ENCODE data around the gene WNT7A. TPM values are rescaled to one million over a fixed set of nuclear protein-coding genes. Genes with fewer than 3 reads are reported as not detected.

WNT7A gene
- total RNA-seq, 1 experiment from 2014 or later, result 0.34 TPM

- Histone ChIP-seq H3K36me3 (ENCODE audit: control insufficient read depth in 1 of 2, insufficient read depth in 2 of 2, low read length in 2 of 2) (no peaks in the 10 kb centered on the region), H3K27me3 (ENCODE audit: insufficient read depth, low read length) (no peaks in the 10 kb centered on the region), H3K4me2 (ENCODE audit: low read length) (no peak overlapping the region), H3K79me2 (ENCODE audit: insufficient read depth, low read length) (no peaks in the 10 kb centered on the region), H3K4me3 (replicated peaks in 1 of 2; ENCODE audit: low read depth in 1 of 2, low read length in 2 of 2) (no peak overlapping the region), H3K4me1 (ENCODE audit: control insufficient read depth in 1 of 2, insufficient read depth in 2 of 2, low read length in 2 of 2) (no peaks in the 10 kb centered on the region), H2AFZ (ENCODE audit: low read depth, low read length, poor library complexity, severe bottlenecking) (no peak overlapping the region), H3K9me2 (ENCODE audit: insufficient read depth) (no peaks in the 10 kb centered on the region), H3K27ac (ENCODE audit: low read depth, low read length) (no peak overlapping the region), H3K9ac (ENCODE audit: low read length) (no peak overlapping the region), H3K9me3 (ENCODE audit: control insufficient read depth in 1 of 2, insufficient read depth in 1 of 2, low read depth in 1 of 2, low read length in 2 of 2) (no peaks in the 10 kb centered on the region), H4K20me1 (ENCODE audit: insufficient read depth) (no peaks in the 10 kb centered on the region)
- intact Hi-C loops (cut with micrococcal nuclease), result loop anchor here (10.0 kb wide), 1 partner anchor 115 kb away; the partner anchor contains the start of gene WNT7A
- DNase-seq (ENCODE audit: low read depth, low spot score), result no peak
- TF ChIP-seq ZBTB33 (IDR thresholded peaks at IDR 0.05; ENCODE audit: extremely low read depth, insufficient replicate concordance, low read length) (no peak), POLR2AphosphoS5 (IDR thresholded peaks at IDR 0.05; ENCODE audit: low read depth, low read length) (no peak), SIN3A (IDR thresholded peaks at IDR 0.05; ENCODE audit: low read depth) (no peak), ZFX (IDR thresholded peaks at IDR 0.05) (no peak), CTCF (IDR thresholded peaks at IDR 0.05 in 2 of 3, conservative IDR thresholded peaks at IDR 0.05 in 1 of 3; ENCODE audit: borderline replicate concordance in 1 of 3, insufficient read depth in 1 of 3, low read depth in 2 of 3, low read length in 2 of 3) (no peak), YY1 (IDR thresholded peaks at IDR 0.05; ENCODE audit: extremely low read depth, insufficient replicate concordance, low read depth, low read length) (no peak), EZH2phosphoT487 (IDR thresholded peaks at IDR 0.05; ENCODE audit: borderline replicate concordance) (no peak), CBX3 (IDR thresholded peaks at IDR 0.05; ENCODE audit: low read depth) (no peak), RAD21 (IDR thresholded peaks at IDR 0.05; ENCODE audit: low read depth) (no peak), SRF (IDR thresholded peaks at IDR 0.05; ENCODE audit: low read depth) (no peak), TCF7L2 (IDR thresholded peaks at IDR 0.05; ENCODE audit: borderline replicate concordance, extremely low read depth, insufficient read depth, insufficient read length) (no peak), ATF3 (IDR thresholded peaks at IDR 0.05) (no peak), CEBPB (IDR thresholded peaks at IDR 0.05; ENCODE audit: low read depth) (no peak), EGR1 (IDR thresholded peaks at IDR 0.05; ENCODE audit: low read depth) (no peak), MAX (IDR thresholded peaks at IDR 0.05) (no peak), SP1 (IDR thresholded peaks at IDR 0.05; ENCODE audit: low read depth) (no peak), ZNF274 (IDR thresholded peaks at IDR 0.05; ENCODE audit: low read depth, low read length) (no peak)
- ChIA-PET RAD21 (ENCODE audit: low non-redundant PET in 1 of 2, low total read pairs in 2 of 2, uncharacterized antibody in 2 of 2, unreplicated experiment in 2 of 2) (no interaction called here), POLR2A (no interaction called here), CTCF (no interaction called here)
- BruUV-seq (replicated peaks), result no TSS peak
- no peak for ATAC-seq
These were observed 110.4 kb downstream of the WNT7A start for GRCh38 chr3:13769422-13769821.
